NCI-H69 (cell line): ENCODE measurements around the gene DPCD.

Experiments
- DNase-seq: peaks from one replicate; lab custom pipeline; 2025; lab: John Stamatoyannopoulos, UW

The DPCD gene

GRCh38 chr10:101567165-101568006 is 20.7 kb upstream of the DPCD start:
- DNase-seq = peak; percentile 46

DNA sequence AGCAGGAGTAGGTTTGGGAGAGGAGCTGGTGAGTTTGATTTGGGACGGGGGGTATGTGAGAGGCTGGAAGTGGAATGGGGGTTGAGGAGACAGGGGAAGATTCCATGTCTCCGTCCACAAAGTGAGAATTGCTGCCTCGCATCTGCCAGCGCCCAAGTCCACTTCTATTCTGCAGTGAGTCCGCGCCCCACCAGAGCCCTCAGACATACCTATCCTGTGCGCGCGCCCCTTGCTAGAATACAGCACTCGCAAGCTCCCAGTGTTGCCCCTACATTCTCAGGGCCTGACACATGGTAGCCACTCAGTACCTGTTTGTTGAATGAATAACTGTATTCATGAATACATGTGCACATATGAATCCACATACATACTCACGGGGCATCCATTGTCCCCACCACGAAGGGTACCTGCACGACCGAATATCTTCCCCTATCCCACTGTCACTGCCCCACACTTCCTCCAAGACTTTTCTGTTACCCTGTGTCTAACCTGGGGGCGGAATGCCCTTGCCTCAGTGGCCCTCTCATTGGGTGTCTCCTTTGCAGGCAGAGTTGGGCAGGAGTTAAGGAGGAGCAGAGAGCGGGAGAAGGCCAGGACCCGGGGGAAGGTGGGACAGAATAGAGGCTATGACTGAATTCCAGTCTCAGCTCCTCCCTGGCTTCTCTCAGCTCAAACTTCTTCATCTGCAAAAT is 19.9 kb upstream of the DPCD start:
- no peak for DNase-seq

- no peak for DNase-seq
Observed at GRCh38 chr10:101569323-101569621, 18.8 kb upstream of the DPCD start.

DNA sequence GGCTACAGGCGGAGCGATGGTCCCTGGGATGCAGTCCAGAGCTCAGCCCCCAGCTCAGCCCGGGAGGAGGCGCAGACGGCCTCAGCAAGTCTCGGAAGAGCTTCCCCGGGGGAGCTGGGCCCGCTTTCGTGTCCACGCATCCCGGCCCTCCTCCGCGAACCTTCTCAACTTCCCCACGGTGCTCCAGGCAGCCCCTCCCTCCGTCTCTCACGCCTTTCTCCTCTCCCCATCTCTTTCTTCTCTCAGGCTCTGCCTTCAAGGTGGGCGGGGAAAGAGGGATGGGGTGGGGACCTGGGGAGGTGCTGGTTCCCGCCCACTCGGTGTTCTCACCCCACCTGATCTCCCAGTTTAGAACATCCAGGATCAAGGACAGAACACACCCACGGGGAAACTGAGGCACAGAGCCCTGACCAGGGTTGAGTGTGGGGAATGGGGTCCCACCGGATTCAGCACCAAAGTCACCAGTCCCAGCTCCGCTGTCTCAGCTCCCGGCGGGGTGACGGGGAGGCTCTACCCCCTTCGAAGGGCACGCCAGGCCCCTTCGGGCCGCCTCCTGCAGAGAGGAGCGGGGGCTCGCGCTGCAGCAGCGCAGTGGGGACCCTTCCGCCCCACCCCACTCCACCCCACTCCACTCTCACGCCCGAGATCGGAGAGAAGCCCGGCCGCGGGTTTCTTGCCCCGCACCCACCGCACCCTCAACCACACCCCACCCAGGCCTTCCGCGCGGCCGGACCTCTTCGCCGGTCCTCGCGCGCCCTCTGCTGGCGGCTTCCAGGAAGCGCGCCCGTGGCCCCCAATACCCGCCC is 18.3 kb upstream of the DPCD start:
- peak; percentile 89 for DNase-seq

- DNase-seq = no peak
Observed at GRCh38 chr10:101570428-101571270, 17.5 kb upstream of the DPCD start.

DNA sequence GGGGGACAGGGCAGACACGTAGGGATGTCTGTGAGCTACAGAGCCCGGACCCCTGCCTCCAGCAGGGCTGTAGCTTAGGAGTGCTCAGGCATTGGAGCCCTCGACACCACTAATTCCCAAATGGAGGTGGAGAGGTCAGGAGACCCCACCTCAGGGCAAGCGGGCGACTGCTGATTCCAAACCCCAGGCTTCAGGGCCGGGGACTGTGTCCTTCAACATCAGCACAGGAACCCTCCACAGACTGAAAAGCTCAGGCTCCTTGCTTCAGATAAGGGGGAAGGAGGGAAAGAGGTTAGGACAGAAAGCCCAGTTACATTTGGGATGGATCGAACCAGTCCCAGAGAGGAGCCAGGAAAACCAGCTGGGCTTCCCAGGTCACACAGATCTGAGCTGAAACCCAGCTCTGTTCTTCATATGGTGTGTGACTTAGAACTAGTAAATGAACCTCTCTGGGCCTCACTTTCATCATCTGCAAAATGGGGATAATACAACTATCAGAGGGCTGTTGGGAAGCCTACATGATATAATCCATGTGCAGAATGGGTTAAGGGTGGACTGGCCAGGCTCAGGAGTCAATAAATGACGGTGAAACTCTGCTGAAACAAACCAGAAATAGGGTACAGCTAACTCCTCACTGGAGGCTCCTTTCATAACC is 16.7 kb upstream of the DPCD start:
- DNase-seq = no peak

GRCh38 chr10:101572126-101572525 is 16.0 kb upstream of the DPCD start:
- DNase-seq = no peak

GRCh38 chr10:101572785-101573184 is 15.3 kb upstream of the DPCD start:
- DNase-seq = no peak

GRCh38 chr10:101573885-101574753 is 14.0 kb upstream of the DPCD start:
- no peak for DNase-seq

- DNase-seq = no peak
Observed at GRCh38 chr10:101575091-101575490, 13.0 kb upstream of the DPCD start.

- DNase-seq = no peak
Observed at GRCh38 chr10:101575580-101576210, 12.4 kb upstream of the DPCD start.

DNA sequence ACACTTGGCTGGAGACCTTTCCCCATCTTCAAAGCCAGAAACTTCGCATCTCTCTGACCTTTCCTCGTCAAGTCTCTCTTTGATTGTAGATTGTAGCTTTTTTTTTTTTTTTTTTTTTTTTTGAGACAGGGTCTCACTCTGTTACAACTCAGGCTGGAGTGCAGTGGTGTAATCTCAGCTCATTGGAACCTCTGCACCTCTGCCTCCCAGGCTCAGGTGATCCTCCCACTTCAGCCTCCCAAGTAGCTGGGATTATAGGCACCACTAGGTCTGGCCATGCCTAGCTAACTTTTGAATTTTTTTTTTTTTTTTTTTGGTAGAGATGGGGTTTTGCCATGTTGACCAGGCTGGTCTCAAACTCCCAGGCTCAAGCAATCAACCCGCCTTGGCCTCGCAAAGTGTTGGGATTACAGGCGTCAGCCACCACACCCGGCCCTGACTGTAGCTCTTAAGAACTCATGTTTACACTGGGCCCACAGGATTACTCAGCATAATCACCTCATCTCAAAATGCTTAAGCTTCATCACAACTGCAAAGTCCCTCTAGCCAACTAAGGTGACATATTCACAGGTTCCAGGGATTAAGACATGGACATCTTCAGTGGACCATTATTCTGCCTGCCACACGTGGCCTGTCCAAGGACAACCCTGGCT is 11.8 kb upstream of the DPCD start:
- DNase-seq = no peak

DNA sequence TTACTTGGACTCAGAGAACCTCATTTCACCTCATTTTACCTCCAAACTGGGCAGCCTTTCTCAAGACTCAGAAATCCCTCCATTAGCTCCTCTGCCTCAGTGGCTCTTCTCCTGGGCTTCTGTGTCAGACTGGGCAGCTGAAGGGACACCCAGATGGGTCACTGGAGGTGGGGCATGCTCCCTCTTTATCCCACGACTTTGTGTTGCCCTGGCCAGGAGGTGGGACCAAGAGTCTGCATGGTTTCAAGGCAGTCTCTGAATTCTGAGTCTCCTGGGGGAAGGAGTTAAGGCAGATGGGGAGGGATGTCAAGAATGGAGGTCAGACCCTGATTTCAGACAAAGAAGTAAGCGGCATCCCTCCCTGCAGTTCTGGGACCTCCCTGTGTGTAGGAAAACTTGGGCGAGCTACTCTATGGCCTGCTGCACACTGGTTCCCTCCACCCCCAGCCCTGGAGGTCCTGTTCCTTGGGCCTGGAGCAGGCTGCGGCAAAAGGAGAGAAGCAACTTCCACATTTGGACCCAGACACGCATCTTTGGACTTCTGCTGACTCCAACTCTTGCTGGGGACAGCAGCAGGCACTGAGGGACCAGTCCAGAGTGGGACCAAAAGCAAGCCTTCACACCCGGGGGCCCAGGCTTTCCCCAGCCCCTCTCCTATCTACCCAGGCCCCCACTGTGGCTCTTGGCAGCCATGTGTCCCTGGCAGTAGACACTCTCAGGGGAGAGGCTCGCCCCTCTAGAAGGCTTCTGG is 10.8 kb upstream of the DPCD start:
- DNase-seq = no peak

GRCh38 chr10:101578192-101578591 is 9.9 kb upstream of the DPCD start:
- no peak for DNase-seq

GRCh38 chr10:101578803-101579515 is 9.2 kb upstream of the DPCD start:
- no peak for DNase-seq

DNA sequence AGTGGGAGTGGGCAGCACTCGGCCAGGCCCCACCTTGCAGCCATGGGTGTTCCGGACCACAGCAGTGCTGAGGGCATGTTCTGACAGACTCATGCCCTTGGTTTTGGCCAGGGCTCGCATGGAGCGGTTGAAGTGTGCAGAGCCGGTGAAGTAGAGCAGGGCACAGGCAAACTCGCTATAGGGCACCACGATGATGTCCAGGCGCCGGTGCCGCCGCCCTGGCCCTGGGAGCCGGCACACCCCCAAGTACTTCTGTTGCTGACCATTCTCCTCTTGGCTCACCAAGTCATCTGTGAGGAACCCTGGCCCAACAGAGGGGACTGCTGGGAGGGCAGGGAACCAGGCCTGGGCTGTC is 8.6 kb upstream of the DPCD start:
- DNase-seq = no peak

DNA sequence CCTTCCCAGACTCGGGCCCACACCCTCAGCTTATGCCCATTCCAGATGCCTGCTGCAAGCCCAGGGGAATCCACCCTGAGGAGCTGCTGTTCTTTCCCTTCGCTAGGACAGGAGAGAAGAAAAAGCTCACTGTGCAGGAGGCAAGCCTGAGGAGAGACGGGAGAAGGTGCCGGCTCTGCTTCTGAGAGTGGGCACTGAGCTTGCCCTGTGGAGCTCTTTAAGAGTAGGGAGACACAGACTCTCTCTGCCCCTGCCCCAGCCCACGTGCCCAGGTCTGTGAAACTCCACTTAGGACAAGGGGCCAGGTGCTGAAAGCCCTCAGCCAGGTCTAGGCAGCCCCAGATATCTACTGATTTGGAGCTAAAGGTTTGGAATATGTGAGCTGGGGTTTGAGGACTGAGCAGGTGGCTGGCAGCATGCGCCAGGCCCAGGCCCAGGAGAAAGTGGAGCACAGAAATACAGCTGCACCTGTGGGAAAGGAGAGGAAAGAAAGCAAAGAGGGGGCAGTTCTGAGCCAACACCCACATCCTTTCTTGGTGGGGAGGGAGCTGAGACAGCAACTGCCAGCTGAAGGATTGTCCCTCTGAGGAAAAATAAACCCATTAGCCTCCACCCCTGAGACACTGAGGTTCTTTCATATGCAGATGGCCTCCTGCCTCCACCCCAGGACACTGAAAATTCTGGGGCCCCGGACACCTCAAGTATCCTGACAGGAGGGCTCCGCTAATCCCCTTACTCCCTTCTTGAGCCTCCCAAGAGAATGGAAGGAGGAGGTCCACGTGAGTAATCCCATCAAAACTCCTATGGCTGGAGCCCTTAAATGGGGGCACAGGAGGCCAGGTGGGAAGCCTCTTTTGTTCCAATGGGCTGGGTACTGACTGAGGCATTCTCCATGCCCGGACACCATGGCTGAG is 7.4 kb upstream of the DPCD start:
- no peak for DNase-seq
